Uterus (tissue), 2 donors: ENCODE results near the gene CD5L.

ENCODE experiments used
- POLR2A ChIP-seq, 2 donors: fragments of 450-650 bp; IDR thresholded peaks; one replicate each; pipeline ENCODE4 v1.6.1; 2016; ENCODE audit warnings: antibody characterized with exemption in 2 of 2, mild to moderate bottlenecking in 1 of 2, moderate library complexity in 1 of 2
- TF ChIP-seq, protein P1 (sequence below), 4 experiments: fragments of 200-600 bp in 2 of 4; fragments of 450-650 bp in 2 of 4; sonication (generic) in 2 of 4; IDR thresholded peaks; one replicate each; pipeline ENCODE4 v1.5.1; 2016 to 2019; ENCODE audit warnings: antibody characterized with exemption in 4 of 4, mild to moderate bottlenecking in 2 of 4, moderate library complexity in 1 of 4

DNA sequence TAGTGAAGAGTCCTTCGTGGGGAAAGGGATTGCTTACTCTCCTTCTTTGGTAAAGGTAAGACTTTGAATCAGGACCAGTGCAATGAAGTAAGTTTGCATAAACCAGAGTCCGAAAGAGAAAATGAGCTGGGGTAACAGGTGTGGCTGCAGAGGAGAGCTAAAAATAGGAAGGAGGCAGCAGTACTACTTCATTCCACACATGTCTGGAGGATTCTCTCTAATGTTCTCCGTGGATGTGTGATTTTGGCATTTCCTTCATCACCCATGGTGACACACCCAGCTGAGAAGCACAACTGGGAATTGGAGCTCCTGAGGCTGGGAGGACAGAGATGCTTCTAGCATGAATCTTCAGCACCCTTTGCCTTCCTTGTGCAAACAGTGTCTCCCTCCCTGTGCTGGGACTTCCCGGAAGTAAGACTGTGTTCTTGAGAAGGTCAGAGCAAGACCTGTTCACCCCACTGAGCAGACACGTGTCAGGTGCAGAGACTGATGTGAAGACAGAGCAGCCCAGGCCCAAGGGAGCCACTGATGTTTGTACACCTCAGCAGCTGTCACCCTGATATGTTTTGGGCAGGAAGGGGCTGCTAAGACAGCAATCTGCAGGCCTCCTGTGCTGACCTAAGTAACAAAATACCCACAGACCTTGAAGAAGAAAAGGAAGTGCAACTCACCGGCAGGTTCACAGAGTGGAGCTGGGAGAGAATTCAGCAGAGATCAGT, 35.0 kb downstream of the CD5L start:
- TF ChIP-seq, protein P1, sequence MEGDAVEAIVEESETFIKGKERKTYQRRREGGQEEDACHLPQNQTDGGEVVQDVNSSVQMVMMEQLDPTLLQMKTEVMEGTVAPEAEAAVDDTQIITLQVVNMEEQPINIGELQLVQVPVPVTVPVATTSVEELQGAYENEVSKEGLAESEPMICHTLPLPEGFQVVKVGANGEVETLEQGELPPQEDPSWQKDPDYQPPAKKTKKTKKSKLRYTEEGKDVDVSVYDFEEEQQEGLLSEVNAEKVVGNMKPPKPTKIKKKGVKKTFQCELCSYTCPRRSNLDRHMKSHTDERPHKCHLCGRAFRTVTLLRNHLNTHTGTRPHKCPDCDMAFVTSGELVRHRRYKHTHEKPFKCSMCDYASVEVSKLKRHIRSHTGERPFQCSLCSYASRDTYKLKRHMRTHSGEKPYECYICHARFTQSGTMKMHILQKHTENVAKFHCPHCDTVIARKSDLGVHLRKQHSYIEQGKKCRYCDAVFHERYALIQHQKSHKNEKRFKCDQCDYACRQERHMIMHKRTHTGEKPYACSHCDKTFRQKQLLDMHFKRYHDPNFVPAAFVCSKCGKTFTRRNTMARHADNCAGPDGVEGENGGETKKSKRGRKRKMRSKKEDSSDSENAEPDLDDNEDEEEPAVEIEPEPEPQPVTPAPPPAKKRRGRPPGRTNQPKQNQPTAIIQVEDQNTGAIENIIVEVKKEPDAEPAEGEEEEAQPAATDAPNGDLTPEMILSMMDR (IDR thresholded peaks at IDR 0.05), result no peak
- no peak for TF ChIP-seq POLR2A (IDR thresholded peaks at IDR 0.05)
